GM18498 (cell line): ENCODE results near the gene DYDC1.
A peak's percentile ranks its signal among the peaks of the same experiment; 100 is the strongest.
"Not testable (repeated sequence)": the region's sequence is repeated elsewhere in the genome, so short reads cannot be mapped to it uniquely, and the experiment has no call there.

ENCODE experiments used
- ATAC-seq: cut with Tn5 transposase; IDR thresholded peaks from one replicate; pipeline ENCODE4 v1.9.1; 2021; ENCODE audit warnings: mild to moderate bottlenecking, moderate library complexity; ENCODE audit not compliant: unreplicated experiment

Gene DYDC1

GRCh38 chr10:80356563-80356988 is at the start of gene DYDC1, which contains the start of gene DYDC2:
TSS of gene DYDC1 (minus strand) at chr10:80356755. CDS start at chr10:80352601, 4,154 bp downstream.
TSS of gene DYDC2 (plus strand) at chr10:80356781. CDS start at chr10:80362444, 5,663 bp downstream.
- ATAC-seq, result peak; percentile 98

GRCh38 chr10:80406204-80406603 is 49.6 kb upstream of the DYDC1 start:
- ATAC-seq, result no peak

GRCh38 chr10:80405626-80406025 is 49.1 kb upstream of the DYDC1 start:
- no peak for ATAC-seq

DNA sequence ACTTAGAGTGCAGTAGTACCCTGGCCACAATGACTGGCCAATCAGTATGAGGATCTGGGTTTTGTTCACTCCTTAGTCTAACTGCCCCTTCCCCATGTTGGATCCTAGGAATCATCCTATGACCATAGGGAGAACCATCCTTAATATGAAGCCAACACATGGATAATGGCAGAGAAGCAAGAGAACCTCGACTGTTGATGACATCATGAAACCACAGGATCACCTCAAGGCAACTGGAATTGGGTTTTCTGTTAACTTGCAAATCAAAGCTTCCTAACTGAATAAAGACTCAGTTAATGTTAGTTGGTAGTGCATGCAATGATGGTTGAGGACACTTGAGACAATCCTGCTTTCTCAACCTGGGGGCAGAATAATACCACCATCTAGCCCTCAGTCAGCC is 48.5 kb upstream of the DYDC1 start:
- ATAC-seq, result no peak

DNA sequence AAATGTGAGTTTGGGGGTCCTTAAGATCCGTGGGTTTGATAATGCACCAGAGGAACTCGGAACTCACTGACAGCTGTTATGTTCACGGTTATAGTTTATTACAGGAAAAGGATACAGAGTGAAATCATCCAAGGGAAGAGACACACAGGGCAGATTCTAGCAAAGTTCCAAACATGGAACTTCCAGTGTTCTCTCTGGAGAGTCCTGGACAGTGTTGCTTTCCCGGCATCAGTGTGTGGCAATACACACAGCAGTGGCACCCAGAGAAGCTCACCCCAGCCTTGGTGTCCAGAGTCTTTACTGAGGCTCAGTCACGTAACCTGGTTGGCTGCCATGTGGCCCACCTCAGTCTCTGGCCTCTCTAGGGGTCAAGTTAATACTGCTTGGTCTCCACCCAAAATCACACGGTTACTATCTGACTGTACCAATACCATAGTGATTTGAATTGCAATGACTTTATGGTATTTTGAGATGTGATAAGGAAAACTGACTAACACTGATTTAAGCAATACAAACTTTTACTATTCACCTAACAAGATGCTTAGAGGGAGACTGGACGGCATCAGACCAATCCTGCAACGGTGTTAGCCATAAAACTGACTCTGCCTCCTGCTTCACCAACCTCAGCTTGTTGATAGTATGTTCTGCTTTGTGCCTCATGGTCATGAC is 43.7 kb upstream of the DYDC1 start:
- no peak for ATAC-seq

GRCh38 chr10:80397014-80397413 is 40.5 kb upstream of the DYDC1 start:
- no peak for ATAC-seq

DNA sequence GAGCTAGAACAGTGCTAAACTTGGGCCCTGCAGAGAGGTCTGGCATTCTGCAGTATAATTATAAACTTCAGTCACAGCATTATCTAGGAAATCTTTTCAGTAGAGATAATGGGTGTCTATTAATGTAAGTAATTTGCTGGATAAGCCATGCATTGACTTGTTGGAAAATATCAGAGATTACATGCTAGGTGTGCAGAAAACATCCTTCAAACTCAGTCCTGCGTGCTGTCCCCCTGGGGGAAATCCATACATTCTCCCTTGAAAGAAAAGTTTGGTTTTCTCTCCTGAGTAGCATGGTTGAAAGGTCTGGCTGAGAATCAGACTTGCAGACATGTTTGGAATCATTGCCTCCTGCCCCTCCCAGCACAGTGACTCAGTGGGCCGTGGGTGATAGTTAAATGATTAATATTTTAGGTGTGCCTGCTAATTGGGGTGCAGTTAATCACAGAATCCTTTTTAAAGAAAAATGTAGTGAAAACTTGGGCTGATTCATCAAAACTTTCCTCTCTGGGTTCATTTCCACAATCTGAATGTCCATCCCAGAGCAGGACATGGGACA is 37.9 kb upstream of the DYDC1 start:
- no peak for ATAC-seq

- ATAC-seq, result no peak
Observed at GRCh38 chr10:80392250-80392649, 35.7 kb upstream of the DYDC1 start.

DNA sequence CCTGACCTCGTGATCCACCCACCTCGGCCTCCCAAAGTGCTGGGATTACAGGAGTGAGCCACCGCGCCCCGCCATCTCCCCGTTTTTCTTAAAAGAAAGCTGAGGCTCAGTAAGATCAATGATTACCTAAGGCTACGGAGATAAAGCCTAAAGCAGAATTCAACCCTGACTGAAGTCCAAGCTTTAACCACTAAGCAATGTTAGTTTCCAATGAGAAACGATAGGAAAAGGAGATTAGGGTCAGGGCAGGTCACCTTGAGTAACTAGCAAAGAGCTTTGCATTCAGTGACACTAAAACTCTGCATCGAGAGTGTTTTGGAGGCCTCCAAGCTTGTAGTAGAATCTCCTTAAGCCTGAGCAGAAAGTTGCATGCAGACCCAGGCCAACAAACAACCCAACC is 34.2 kb upstream of the DYDC1 start:
- no peak for ATAC-seq

GRCh38 chr10:80382989-80383388 is 26.4 kb upstream of the DYDC1 start:
- peak; percentile 69 for ATAC-seq

GRCh38 chr10:80380185-80380584 is 23.6 kb upstream of the DYDC1 start:
- no peak for ATAC-seq

DNA sequence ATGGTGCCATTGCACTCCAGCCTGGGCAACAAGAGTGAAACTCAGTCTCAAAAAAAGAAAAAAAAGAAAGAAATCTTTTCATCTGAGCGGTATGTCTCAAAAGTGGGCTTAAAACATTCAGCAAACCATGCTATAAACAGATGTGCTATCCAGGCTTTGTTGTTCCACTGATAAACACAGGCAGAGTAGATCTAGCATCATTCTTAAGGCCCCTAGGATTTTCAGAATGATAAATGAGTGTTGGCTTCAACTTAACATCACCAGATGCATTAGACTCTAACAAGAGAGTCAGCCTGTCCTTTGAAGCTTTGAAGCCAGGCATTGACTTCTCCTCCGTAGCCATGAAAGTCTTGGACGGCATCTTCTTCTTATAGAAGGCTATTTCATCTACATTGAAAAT is 23.1 kb upstream of the DYDC1 start:
- no peak for ATAC-seq

DNA sequence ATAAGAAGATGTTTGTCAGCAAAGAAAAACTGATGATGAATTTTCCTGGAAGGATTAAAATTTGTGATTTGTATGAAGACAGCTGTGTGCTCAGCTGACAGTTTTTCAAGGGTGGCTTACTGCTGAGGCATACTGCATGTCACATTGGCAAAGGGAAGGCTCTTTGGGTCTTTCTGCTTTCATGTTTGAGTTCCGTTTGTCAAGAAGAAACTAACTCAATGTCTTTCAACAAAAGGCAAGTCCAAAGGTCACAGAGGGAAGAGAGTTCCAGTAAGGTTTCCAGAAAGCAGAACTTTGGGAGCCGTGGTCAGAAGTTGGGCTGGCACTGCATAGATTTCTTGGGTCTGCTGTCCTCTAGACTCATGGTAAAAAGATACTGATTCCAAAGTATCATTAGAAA is 16.9 kb upstream of the DYDC1 start:
- ATAC-seq, result no peak

- ATAC-seq, result no peak
Observed at GRCh38 chr10:80372675-80373074, 16.1 kb upstream of the DYDC1 start.

- ATAC-seq, result no peak
Observed at GRCh38 chr10:80371467-80371866, 14.9 kb upstream of the DYDC1 start.

- ATAC-seq, result no peak
Observed at GRCh38 chr10:80365510-80365909, 9.0 kb upstream of the DYDC1 start.

DNA sequence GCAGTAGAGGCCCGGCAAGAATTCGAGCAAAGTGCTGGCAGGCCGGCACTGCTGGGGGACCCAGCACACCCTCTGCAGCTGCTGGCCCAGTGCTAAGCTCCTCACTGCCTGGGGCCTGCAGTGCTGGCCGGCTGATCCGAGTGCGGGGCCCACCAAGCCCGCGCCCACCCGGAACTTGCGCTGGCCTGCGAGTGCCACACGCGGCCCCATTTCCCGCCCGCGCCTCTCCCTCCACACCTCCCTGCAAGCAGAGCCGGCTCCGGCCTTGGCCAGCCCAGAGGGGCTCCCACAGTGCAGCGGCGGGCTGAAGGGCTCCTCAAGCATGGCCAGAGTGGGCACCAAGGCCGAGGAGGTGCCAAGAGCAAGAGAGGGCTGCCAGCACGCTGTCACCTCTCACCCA is 3.1 kb upstream of the DYDC1 start:
- no peak for ATAC-seq

GRCh38 chr10:80358925-80359324 is 2.4 kb upstream of the DYDC1 start:
- ATAC-seq, result not testable (repeated sequence)

- ATAC-seq, result no peak
Observed at GRCh38 chr10:80357851-80358125, 1.2 kb upstream of the DYDC1 start.

DNA sequence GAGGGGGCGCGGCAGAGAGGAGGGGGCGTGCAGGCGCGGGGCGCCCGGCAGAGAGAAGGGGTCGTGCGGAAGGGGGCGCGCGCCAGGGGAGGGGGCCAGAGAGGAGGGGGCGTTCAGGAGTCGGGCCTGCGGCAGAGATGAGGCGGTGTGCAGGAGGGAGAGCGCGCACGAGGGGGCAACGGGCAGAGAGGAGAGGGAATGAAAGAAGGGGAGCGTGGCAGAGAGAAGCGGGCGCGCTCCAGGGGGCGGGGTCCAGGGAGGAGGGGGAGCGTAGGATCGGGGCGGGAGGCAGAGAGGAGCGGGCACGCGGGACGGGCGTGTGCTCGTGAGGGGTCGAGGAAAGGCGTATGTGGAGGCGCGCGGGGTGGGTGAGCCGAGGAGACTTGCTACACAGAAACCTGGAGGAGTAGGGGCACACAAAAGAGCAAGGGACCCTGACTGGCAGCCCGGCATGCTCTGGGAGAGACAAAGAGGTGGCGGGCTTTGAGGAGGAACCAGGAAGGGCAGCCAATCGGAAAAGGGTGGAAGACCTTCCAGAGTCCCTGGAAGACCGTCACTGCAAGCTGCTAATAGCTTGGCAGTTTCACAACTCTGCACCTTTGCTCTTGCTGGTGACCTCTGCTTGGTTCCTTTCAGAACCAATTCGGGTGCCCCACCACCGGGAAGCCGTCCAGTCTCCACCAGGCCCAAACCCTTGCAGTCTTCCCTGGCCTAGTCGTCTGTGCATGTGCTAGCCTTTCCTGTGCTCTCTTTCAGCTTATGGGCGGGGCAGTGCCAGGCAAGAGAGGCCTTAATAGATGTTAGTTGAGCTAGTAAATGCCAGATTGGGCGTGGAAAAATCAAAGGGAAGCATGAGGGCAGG is 665 bp upstream of the DYDC1 start:
- ATAC-seq, result no peak

DNA sequence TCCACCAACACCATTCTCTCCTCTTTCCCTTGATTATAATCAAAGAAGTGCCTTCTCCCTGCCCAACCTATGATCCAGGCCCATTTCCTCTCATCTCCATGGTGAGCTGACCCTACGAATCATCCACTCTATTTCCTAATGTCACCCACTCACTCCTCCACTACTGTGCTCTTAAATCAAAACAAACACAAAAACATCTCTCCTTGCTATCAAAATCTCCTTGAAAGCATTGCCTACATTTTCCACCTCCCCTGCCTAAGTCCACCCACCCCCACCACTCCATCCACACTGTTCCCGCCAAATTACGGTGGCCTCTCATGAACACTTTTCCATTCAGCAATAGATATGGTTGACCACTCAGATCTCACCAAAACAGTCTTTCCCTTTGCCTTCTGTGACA is 5.3 kb downstream of the DYDC1 start:
- ATAC-seq, result no peak

DNA sequence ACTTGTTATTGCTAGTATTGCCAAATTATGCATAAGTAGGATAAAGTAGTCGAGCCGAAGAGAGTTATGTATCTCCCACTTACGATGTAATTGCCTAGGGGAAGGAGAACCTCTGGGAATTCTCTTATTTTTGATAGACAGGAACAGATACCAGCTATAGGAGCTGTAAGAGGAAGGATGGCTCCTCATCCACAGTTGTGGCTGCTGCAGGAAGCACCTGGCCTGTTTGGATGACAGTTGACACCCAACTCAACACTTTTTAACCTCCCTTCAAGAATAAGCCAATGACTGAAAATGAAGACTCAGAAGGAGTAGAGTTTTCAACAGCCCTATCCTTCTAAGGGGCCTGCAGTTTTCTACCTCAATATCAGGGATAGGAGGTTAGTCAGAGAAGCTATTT is 6.3 kb downstream of the DYDC1 start:
- no peak for ATAC-seq
